ENCODE data around the gene ATF1.
A peak's percentile ranks its signal among the peaks of the same experiment; 100 is the strongest.
"Not testable (repeated sequence)": the region's sequence is repeated elsewhere in the genome, so short reads cannot be mapped to it uniquely, and the experiment has no call there.

Gene ATF1

GRCh38 chr12:50751948-50752721, 11.8 kb upstream of the ATF1 start:
- DNase-seq (ENCODE audit: low spot score): peak; percentile 5

GRCh38 chr12:50753232-50753769, 10.6 kb upstream of the ATF1 start:
- peak; percentile 1 for DNase-seq (ENCODE audit: low spot score)

GRCh38 chr12:50764286-50765094, 589 bp downstream of the ATF1 start:
- peak; percentile 85 for DNase-seq (ENCODE audit: low spot score)

GRCh38 chr12:50765095-50765911, 1.4 kb downstream of the ATF1 start:
- DNase-seq (ENCODE audit: low spot score): peak; percentile 62

- no peak for DNase-seq (ENCODE audit: low spot score)
These were observed 4.5 kb downstream of the ATF1 start for GRCh38 chr12:50768391-50768790.

- not testable (repeated sequence) for DNase-seq (ENCODE audit: low spot score)
These were observed 4.9 kb downstream of the ATF1 start for GRCh38 chr12:50768813-50769212.

- no peak for DNase-seq (ENCODE audit: low spot score)
These were observed 7.5 kb downstream of the ATF1 start for GRCh38 chr12:50771409-50771808.

- DNase-seq (ENCODE audit: low spot score): no peak
These were observed 8.6 kb downstream of the ATF1 start for GRCh38 chr12:50772470-50772869.

GRCh38 chr12:50772877-50773276, 9.0 kb downstream of the ATF1 start:
- DNase-seq (ENCODE audit: low spot score): no peak

- no peak for DNase-seq (ENCODE audit: low spot score)
These were observed 11.3 kb downstream of the ATF1 start for GRCh38 chr12:50775251-50775650.

GRCh38 chr12:50776749-50777728, 13.1 kb downstream of the ATF1 start:
- DNase-seq (ENCODE audit: low spot score): no peak

- DNase-seq (ENCODE audit: low spot score): no peak
These were observed 15.0 kb downstream of the ATF1 start for GRCh38 chr12:50778663-50779590.

GRCh38 chr12:50780013-50780412, 16.1 kb downstream of the ATF1 start:
- no peak for DNase-seq (ENCODE audit: low spot score)

GRCh38 chr12:50784501-50784900, 20.6 kb downstream of the ATF1 start:
- DNase-seq (ENCODE audit: low spot score): no peak

- DNase-seq (ENCODE audit: low spot score): no peak
These were observed 21.6 kb downstream of the ATF1 start for GRCh38 chr12:50785406-50786001.

- peak; percentile 31 for DNase-seq (ENCODE audit: low spot score)
These were observed 22.8 kb downstream of the ATF1 start for GRCh38 chr12:50786498-50787231.

GRCh38 chr12:50787618-50788017, 23.7 kb downstream of the ATF1 start:
- DNase-seq (ENCODE audit: low spot score): no peak

GRCh38 chr12:50788561-50788960, 24.7 kb downstream of the ATF1 start:
- no peak for DNase-seq (ENCODE audit: low spot score)

- no peak for DNase-seq (ENCODE audit: low spot score)
These were observed 26.2 kb downstream of the ATF1 start for GRCh38 chr12:50790081-50790480.
